ENCODE results near the gene POLK. TPM values are rescaled to one million over a fixed set of nuclear protein-coding genes. Genes with fewer than 3 reads are reported as not detected.

POLK gene
- total RNA-seq, 1 experiment from 2014 or later: 7.5 TPM

- peak in 1 of 2 experiments; percentile 8 for DNase-seq
- peaks cover 16% of the 10 kb centered on the region for H3K4me1 Mint-ChIP-seq (ENCODE audit: low read depth, unreplicated experiment)
- peaks cover 23% of the 10 kb centered on the region for H3K4me1 ChIP-seq
- POLR2A ChIA-PET: no interaction called here
- CTCF ChIA-PET: no interaction called here
- no peaks in the 10 kb centered on the region for H3K27me3 Mint-ChIP-seq (ENCODE audit: insufficient read depth, unreplicated experiment)
- no peaks in the 10 kb centered on the region for H3K27me3 ChIP-seq (replicated peaks; ENCODE audit: control insufficient read depth, insufficient read depth, low read length)
- H3K4me3 Mint-ChIP-seq (ENCODE audit: unreplicated experiment): no peak overlapping the region
- peak overlapping the region; percentile 11 for H3K27ac Mint-ChIP-seq (ENCODE audit: unreplicated experiment)
- no peak for TF ChIP-seq CTCF (IDR thresholded peaks at IDR 0.05; ENCODE audit: insufficient read depth in 1 of 2, low read depth in 1 of 2, low read length in 1 of 2, severe bottlenecking in 1 of 2, unreplicated experiment in 1 of 2)
- intact Hi-C loops (cut with micrococcal nuclease; ENCODE audit: unreplicated experiment): no loop called here
- H3K9me3 ChIP-seq: no peaks in the 10 kb centered on the region
- no peak overlapping the region for H3K4me3 ChIP-seq (ENCODE audit: low read depth, low read length)
- no TSS peak for BruUV-seq (replicated peaks)
- no peaks in the 10 kb centered on the region for H3K36me3 ChIP-seq (ENCODE audit: control insufficient read depth, insufficient read depth, low read length)
- H3K36me3 Mint-ChIP-seq (ENCODE audit: insufficient read depth, unreplicated experiment): peaks cover 5% of the 10 kb centered on the region
- peaks cover 26% of the 10 kb centered on the region for H3K9me3 Mint-ChIP-seq (ENCODE audit: unreplicated experiment)
These were observed 55.1 kb downstream of the POLK start for GRCh38 chr5:75566710-75567309.

GRCh38 chr5:75567710-75568109 lies 56.0 kb downstream of the POLK start:
- no peak for TF ChIP-seq CTCF (IDR thresholded peaks at IDR 0.05; ENCODE audit: insufficient read depth in 1 of 2, low read depth in 1 of 2, low read length in 1 of 2, severe bottlenecking in 1 of 2, unreplicated experiment in 1 of 2)
- Histone ChIP-seq H3K36me3 (ENCODE audit: control insufficient read depth, insufficient read depth, low read length) (no peaks in the 10 kb centered on the region), H3K27me3 (replicated peaks; ENCODE audit: control insufficient read depth, insufficient read depth, low read length) (no peaks in the 10 kb centered on the region), H3K4me1 (peaks cover 23% of the 10 kb centered on the region), H3K9me3 (no peaks in the 10 kb centered on the region), H3K4me3 (ENCODE audit: low read depth, low read length) (no peak overlapping the region)
- H3K4me3 Mint-ChIP-seq (ENCODE audit: unreplicated experiment): no peak overlapping the region
- H3K9me3 Mint-ChIP-seq (ENCODE audit: unreplicated experiment): peaks cover 26% of the 10 kb centered on the region
- H3K27me3 Mint-ChIP-seq (ENCODE audit: insufficient read depth, unreplicated experiment): no peaks in the 10 kb centered on the region
- CTCF ChIA-PET: no interaction called here
- POLR2A ChIA-PET: no interaction called here
- no TSS peak for BruUV-seq (replicated peaks)
- intact Hi-C loops (cut with micrococcal nuclease; ENCODE audit: unreplicated experiment): no loop called here
- H3K4me1 Mint-ChIP-seq (ENCODE audit: low read depth, unreplicated experiment): peaks cover 16% of the 10 kb centered on the region
- no peak overlapping the region for H3K27ac Mint-ChIP-seq (ENCODE audit: unreplicated experiment)
- peaks cover 5% of the 10 kb centered on the region for H3K36me3 Mint-ChIP-seq (ENCODE audit: insufficient read depth, unreplicated experiment)
- DNase-seq: no peak

- intact Hi-C loops (cut with micrococcal nuclease; ENCODE audit: unreplicated experiment): no loop called here
- ChIA-PET POLR2A (no interaction called here), CTCF (no interaction called here)
- H3K27ac Mint-ChIP-seq (ENCODE audit: unreplicated experiment): no peak overlapping the region
- peaks cover 5% of the 10 kb centered on the region for H3K36me3 Mint-ChIP-seq (ENCODE audit: insufficient read depth, unreplicated experiment)
- no peak for DNase-seq
- no peaks in the 10 kb centered on the region for H3K27me3 Mint-ChIP-seq (ENCODE audit: insufficient read depth, unreplicated experiment)
- Histone ChIP-seq H3K27me3 (replicated peaks; ENCODE audit: control insufficient read depth, insufficient read depth, low read length) (no peaks in the 10 kb centered on the region), H3K4me3 (ENCODE audit: low read depth, low read length) (no peak overlapping the region), H3K4me1 (peaks cover 23% of the 10 kb centered on the region), H3K9me3 (no peaks in the 10 kb centered on the region), H3K36me3 (ENCODE audit: control insufficient read depth, insufficient read depth, low read length) (no peaks in the 10 kb centered on the region)
- no peak overlapping the region for H3K4me3 Mint-ChIP-seq (ENCODE audit: unreplicated experiment)
- H3K4me1 Mint-ChIP-seq (ENCODE audit: low read depth, unreplicated experiment): peaks cover 16% of the 10 kb centered on the region
- TF ChIP-seq CTCF (IDR thresholded peaks at IDR 0.05; ENCODE audit: insufficient read depth in 1 of 2, low read depth in 1 of 2, low read length in 1 of 2, severe bottlenecking in 1 of 2, unreplicated experiment in 1 of 2): no peak
- no TSS peak for BruUV-seq (replicated peaks)
- H3K9me3 Mint-ChIP-seq (ENCODE audit: unreplicated experiment): peaks cover 23% of the 10 kb centered on the region
These were observed 56.5 kb downstream of the POLK start for GRCh38 chr5:75568202-75568601.

All from Caco-2 (cell line).